Neural cell (in vitro differentiated cells): ENCODE data around the gene UNC93B1.

Experiments used
- CTCF ChIP-seq: fragments of 450-650 bp; IDR thresholded peaks from 2 replicates; pipeline ENCODE4 v1.5.1; 2014; ENCODE audit warnings: antibody characterized with exemption, mild to moderate bottlenecking, moderate library complexity; ENCODE audit not compliant: poor library complexity, severe bottlenecking
- EP300 ChIP-seq: fragments of 450-650 bp; conservative IDR thresholded peaks from 2 replicates; pipeline ENCODE4 v1.6.1; 2014; ENCODE audit warnings: antibody characterized with exemption, mild to moderate bottlenecking, moderate library complexity; ENCODE audit not compliant: poor library complexity, severe bottlenecking
- EZH2 ChIP-seq: fragments of 200-600, 300-800 bp; shearing (Covaris generic), sonication (generic); IDR thresholded peaks from 2 replicates; pipeline ENCODE4 v1.6.1; 2014; ENCODE audit warnings: antibody characterized with exemption, low read length, borderline replicate concordance, mild to moderate bottlenecking; ENCODE audit not compliant: insufficient read depth, poor library complexity, severe bottlenecking
- POLR2AphosphoS5 ChIP-seq: IDR thresholded peaks from 2 replicates; pipeline ENCODE4 v1.6.1; 2012
- TAF1 ChIP-seq: IDR thresholded peaks from 2 replicates; pipeline ENCODE4 v1.6.1; 2012; ENCODE audit warnings: low read depth

- TF ChIP-seq CTCF, result no peak
- no peak for TF ChIP-seq POLR2AphosphoS5
- TF ChIP-seq EZH2, result no peak
- TF ChIP-seq EP300, result no peak
- no peak for TF ChIP-seq TAF1
Observed at GRCh38 chr11:68049509-68050370, 45.8 kb upstream of the UNC93B1 start.
